HK-2 (cell line): ENCODE data around the gene DNAH1.
"Not testable (repeated sequence)": the region's sequence is repeated elsewhere in the genome, so short reads cannot be mapped to it uniquely, and the experiment has no call there.

Experiments
- DNase-seq: peaks from one replicate; pipeline ENCODE4 v3.0.0-alpha.2; 2018; ENCODE audit not compliant: unreplicated experiment

The DNAH1 gene

GRCh38 chr3:52315977-52316764, at the start of gene DNAH1:
TSS of gene DNAH1 (plus strand) at chr3:52316319. CDS start at chr3:52322443, 6,124 bp downstream.
- no peak for DNase-seq

GRCh38 chr3:52268036-52268435, 48.1 kb upstream of the DNAH1 start:
- no peak for DNase-seq

- no peak for DNase-seq
Measured at GRCh38 chr3:52269776-52270175, 46.3 kb upstream of the DNAH1 start.

GRCh38 chr3:52270252-52270754, 45.8 kb upstream of the DNAH1 start:
- DNase-seq: no peak

GRCh38 chr3:52272172-52272571, 43.9 kb upstream of the DNAH1 start:
- DNase-seq: not testable (repeated sequence)

- DNase-seq: no peak
Measured at GRCh38 chr3:52272831-52273230, 43.3 kb upstream of the DNAH1 start.

GRCh38 chr3:52274781-52275180, 41.3 kb upstream of the DNAH1 start:
- DNase-seq: not testable (repeated sequence)

GRCh38 chr3:52277071-52277964, 38.8 kb upstream of the DNAH1 start:
- DNase-seq: peak; percentile 69

GRCh38 chr3:52277972-52278509, 38.1 kb upstream of the DNAH1 start:
- DNase-seq: no peak

GRCh38 chr3:52278510-52279069, 37.5 kb upstream of the DNAH1 start, which contains the start of gene WDR82:
TSS of gene WDR82 (minus strand) at chr3:52278649. CDS start at chr3:52278361, 288 bp downstream.
- DNase-seq: peak; percentile 95

- no peak for DNase-seq
Measured at GRCh38 chr3:52279596-52279995, 36.5 kb upstream of the DNAH1 start.

GRCh38 chr3:52280050-52280461, 36.1 kb upstream of the DNAH1 start:
- no peak for DNase-seq

- DNase-seq: no peak
Measured at GRCh38 chr3:52281981-52282801, 33.9 kb upstream of the DNAH1 start.

GRCh38 chr3:52283306-52283705, 32.8 kb upstream of the DNAH1 start:
- no peak for DNase-seq

- DNase-seq: not testable (repeated sequence)
Measured at GRCh38 chr3:52284051-52284450, 32.1 kb upstream of the DNAH1 start.

- no peak for DNase-seq
Measured at GRCh38 chr3:52286777-52287110, 29.4 kb upstream of the DNAH1 start.

GRCh38 chr3:52288674-52289073, 27.4 kb upstream of the DNAH1 start:
- DNase-seq: no peak

GRCh38 chr3:52289338-52289746, 26.8 kb upstream of the DNAH1 start:
- DNase-seq: no peak

GRCh38 chr3:52289747-52290595, 26.1 kb upstream of the DNAH1 start:
- no peak for DNase-seq
